Measurements from ENCODE around the gene SLC7A4. TPM values are rescaled to one million over a fixed set of nuclear protein-coding genes. Genes with fewer than 3 reads are reported as not detected.

The SLC7A4 gene
- total and polyA plus RNA-seq, 4 donors = 0.15 TPM; not detected in 3

DNA sequence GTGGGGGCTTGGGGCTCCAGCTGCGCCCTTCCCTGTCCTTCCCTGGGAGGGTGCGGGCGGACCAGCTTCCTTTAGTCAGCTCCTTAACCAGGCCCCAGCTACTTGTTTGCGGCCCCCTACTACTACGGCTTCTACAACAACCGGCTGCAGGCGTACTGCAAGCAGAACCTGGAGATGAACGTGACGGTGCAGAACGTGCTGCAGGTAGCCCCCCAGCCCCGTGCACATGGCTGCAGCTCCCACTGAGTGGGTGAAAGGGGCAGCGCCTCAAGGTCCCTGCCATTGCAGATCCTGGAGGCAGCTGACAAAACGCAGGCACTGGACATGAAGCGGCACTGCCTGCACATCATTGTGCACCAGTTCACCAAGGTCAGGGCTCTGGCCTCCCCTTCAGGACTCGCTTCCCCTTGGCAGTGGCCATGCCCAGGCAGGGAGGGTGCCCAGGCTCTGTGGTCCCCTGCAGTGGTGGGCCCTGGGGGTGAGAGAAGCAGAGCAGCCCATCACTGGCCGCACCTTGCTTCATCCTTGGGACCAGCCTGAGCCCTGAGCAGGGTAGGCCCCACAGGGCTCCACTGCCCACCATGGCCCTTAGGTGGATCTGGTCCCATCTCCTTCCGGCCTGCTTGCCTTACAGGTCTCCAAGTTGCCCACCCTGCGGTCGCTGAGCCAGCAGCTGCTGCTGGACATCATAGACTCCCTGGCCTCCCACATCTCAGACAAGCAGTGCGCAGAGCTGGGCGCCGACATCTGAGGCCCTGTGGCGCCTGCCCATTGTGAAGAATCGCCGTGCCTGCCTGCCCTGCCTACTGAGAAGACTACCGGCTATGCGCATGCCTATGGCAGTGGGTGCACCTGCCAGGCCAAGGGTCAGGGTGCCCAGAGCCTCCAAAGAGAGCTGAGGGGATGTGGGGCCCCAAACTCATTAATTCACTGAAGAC, 35.5 kb downstream of the SLC7A4 start:
- Histone ChIP-seq H3K36me3 (ENCODE audit: control insufficient read depth in 1 of 2, insufficient read depth in 2 of 2, low read length in 1 of 2) (peaks cover 0 to 2% of the 10 kb centered on the region in 2 donors), H3K4me1 (ENCODE audit: control insufficient read depth in 1 of 2, insufficient read depth in 2 of 2, low read length in 2 of 2) (no peaks in the 10 kb centered on the region), H3K27me3 (ENCODE audit: control insufficient read depth in 1 of 2, insufficient read depth in 2 of 2, low read length in 1 of 2) (no peaks in the 10 kb centered on the region), H3K27ac (ENCODE audit: low read depth in 1 of 2, low read length in 2 of 2) (no peak overlapping the region), H3K9me3 (ENCODE audit: control insufficient read depth, low read length) (no peaks in the 10 kb centered on the region), H3K4me3 (ENCODE audit: low read length in 2 of 2) (no peak overlapping the region)
- ATAC-seq (ENCODE audit: low FRiP score) (no peak), DNase-seq (no peak)
- intact Hi-C loops (cut with DNase I) = no loop called here
- WGBS, 2 donors = 88 to 89% methylated on average over 27 of the region's 27 CpGs

DNA sequence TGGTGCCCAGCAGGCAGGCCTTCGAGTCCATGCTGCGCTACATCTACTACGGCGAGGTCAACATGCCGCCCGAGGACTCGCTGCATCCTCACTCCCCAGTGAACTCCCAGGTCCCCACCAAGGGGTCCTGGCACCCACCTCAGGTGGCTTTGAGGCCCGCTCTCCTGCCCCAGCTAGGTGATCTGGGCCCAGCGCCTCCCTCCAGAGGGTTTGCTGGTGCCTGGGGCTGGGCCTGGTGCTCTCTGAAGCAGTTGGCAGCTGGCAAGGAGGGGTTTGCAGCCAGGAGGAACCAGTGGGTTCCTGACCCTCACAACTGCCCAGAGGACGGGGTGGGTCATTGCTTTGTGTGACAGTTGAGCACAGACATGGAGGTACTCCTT, 36.3 kb downstream of the SLC7A4 start:
- intact Hi-C loops (cut with DNase I) = no loop called here
- Histone ChIP-seq H3K9me3 (ENCODE audit: control insufficient read depth, low read length) (no peaks in the 10 kb centered on the region), H3K4me3 (ENCODE audit: low read length in 2 of 2) (no peak overlapping the region), H3K27ac (ENCODE audit: low read depth in 1 of 2, low read length in 2 of 2) (no peak overlapping the region), H3K27me3 (ENCODE audit: control insufficient read depth in 1 of 2, insufficient read depth in 2 of 2, low read length in 1 of 2) (no peaks in the 10 kb centered on the region), H3K4me1 (ENCODE audit: control insufficient read depth in 1 of 2, insufficient read depth in 2 of 2, low read length in 2 of 2) (no peaks in the 10 kb centered on the region), H3K36me3 (ENCODE audit: control insufficient read depth in 1 of 2, insufficient read depth in 2 of 2, low read length in 1 of 2) (peaks cover 0 to 4% of the 10 kb centered on the region in 2 donors)
- no peak for DNase-seq
- no peak for ATAC-seq (ENCODE audit: low FRiP score)
- WGBS, 2 donors = 93 to 95% methylated on average over 10 of the region's 10 CpGs

DNA sequence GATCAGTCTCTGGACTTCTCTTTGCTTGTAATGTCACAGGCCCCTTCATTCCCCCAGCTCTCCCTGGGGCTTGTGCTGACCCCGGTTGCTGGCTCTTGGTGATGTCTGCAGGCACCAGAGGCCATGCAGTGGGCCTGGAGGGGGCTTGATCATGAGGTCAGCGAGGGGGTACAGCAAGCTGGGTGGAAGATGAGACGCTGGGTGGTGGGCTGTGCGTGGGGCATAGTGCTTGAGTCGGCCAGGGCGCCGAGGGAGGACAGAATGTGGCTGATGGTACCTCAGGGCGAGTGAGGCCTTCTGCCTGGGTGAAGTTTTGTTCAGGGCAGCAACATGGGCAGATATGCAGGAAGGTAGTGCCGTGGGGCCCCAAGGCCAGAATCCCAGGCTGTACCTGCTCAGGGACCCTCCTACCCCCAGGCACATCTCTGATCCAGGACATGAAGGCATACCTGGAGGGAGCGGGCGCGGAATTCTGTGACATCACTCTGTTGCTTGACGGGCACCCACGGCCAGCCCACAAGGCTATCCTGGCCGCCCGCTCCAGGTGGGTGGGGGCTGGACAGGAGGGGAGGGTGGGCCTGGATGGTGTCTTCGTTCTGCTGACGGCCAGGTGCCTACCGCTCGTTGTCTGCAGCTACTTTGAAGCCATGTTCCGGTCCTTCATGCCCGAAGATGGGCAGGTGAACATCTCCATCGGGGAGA, 36.9 kb downstream of the SLC7A4 start:
- Histone ChIP-seq H3K4me3 (ENCODE audit: low read length in 2 of 2) (no peak overlapping the region), H3K36me3 (ENCODE audit: control insufficient read depth in 1 of 2, insufficient read depth in 2 of 2, low read length in 1 of 2) (peaks cover 0 to 4% of the 10 kb centered on the region in 2 donors), H3K27ac (ENCODE audit: low read depth in 1 of 2, low read length in 2 of 2) (no peak overlapping the region), H3K9me3 (ENCODE audit: control insufficient read depth, low read length) (no peaks in the 10 kb centered on the region), H3K4me1 (ENCODE audit: control insufficient read depth in 1 of 2, insufficient read depth in 2 of 2, low read length in 2 of 2) (no peaks in the 10 kb centered on the region), H3K27me3 (ENCODE audit: control insufficient read depth in 1 of 2, insufficient read depth in 2 of 2, low read length in 1 of 2) (no peaks in the 10 kb centered on the region)
- intact Hi-C loops (cut with DNase I) = no loop called here
- DNase-seq (no peak), ATAC-seq (ENCODE audit: low FRiP score) (no peak)
- 89 to 91% methylated on average over 21 to 23 of the region's 23 CpGs for WGBS, 2 donors

- intact Hi-C loops (cut with DNase I) = no loop called here
- Histone ChIP-seq H3K4me3 (ENCODE audit: low read length in 2 of 2) (no peak overlapping the region), H3K4me1 (ENCODE audit: control insufficient read depth in 1 of 2, insufficient read depth in 2 of 2, low read length in 2 of 2) (no peaks in the 10 kb centered on the region), H3K9me3 (ENCODE audit: control insufficient read depth, low read length) (no peaks in the 10 kb centered on the region), H3K27me3 (ENCODE audit: control insufficient read depth in 1 of 2, insufficient read depth in 2 of 2, low read length in 1 of 2) (no peaks in the 10 kb centered on the region), H3K36me3 (ENCODE audit: control insufficient read depth in 1 of 2, insufficient read depth in 2 of 2, low read length in 1 of 2) (peaks cover 0 to 4% of the 10 kb centered on the region in 2 donors), H3K27ac (ENCODE audit: low read depth in 1 of 2, low read length in 2 of 2) (no peak overlapping the region)
- DNase-seq (no peak), ATAC-seq (ENCODE audit: low FRiP score) (no peak)
- WGBS, 2 donors = 93 to 96% methylated on average over 9 to 10 of the region's 10 CpGs
Measured at GRCh38 chr22:20994902-20995241, 37.5 kb downstream of the SLC7A4 start.

DNA sequence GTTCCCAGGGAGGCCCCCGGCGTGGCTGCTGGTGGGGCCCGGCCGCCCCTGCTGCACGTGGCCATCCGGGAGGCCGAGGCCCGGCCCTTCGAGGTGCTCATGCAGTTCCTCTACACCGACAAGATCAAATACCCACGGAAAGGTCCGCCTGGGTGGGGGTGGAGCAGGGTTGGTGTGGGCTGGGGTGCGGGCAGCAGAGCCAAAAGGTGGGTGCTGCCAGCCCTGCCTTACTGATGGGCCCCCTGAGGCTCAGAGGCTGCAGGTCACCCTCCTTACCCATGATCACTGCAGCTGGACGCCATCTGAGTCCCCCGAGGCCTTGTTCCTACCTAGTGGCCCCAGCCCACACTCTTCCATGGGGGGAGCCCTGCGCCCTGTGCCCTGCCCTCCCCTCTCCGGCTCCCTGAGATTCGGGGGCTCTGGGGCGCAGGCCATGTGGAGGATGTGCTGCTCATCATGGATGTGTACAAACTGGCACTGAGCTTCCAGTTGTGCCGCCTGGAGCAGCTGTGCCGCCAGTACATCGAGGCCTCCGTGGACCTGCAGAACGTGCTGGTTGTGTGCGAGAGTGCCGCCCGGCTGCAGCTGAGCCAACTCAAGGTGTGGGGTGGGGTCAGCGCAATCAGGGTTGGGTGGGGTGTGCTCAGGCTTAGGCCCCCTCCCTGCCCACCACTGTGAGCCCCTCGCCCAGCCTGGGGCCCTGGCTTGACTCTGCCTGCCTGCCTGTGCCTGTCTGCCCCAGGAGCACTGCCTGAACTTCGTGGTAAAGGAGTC, 38.0 kb downstream of the SLC7A4 start:
- no peaks in the 10 kb centered on the region for H3K4me1 ChIP-seq (ENCODE audit: control insufficient read depth in 1 of 2, insufficient read depth in 2 of 2, low read length in 2 of 2)
- ATAC-seq (ENCODE audit: low FRiP score) (no peak), DNase-seq (no peak)
- H3K36me3 ChIP-seq (ENCODE audit: control insufficient read depth in 1 of 2, insufficient read depth in 2 of 2, low read length in 1 of 2) = peaks cover 0 to 4% of the 10 kb centered on the region in 2 donors
- intact Hi-C loops (cut with DNase I) = no loop called here
- H3K27me3 ChIP-seq (ENCODE audit: control insufficient read depth in 1 of 2, insufficient read depth in 2 of 2, low read length in 1 of 2) = no peaks in the 10 kb centered on the region
- 89 to 91% methylated on average over 29 to 30 of the region's 30 CpGs for WGBS, 2 donors
- no peaks in the 10 kb centered on the region for H3K9me3 ChIP-seq (ENCODE audit: control insufficient read depth, low read length)
- no peak overlapping the region for H3K4me3 ChIP-seq (ENCODE audit: low read length in 2 of 2)
- H3K27ac ChIP-seq (ENCODE audit: low read depth in 1 of 2, low read length in 2 of 2) = no peak overlapping the region

- no peaks in the 10 kb centered on the region for H3K4me1 ChIP-seq (ENCODE audit: control insufficient read depth in 1 of 2, insufficient read depth in 2 of 2, low read length in 2 of 2)
- WGBS, 2 donors = 91 to 95% methylated on average over 28 to 29 of the region's 29 CpGs
- no peak overlapping the region for H3K4me3 ChIP-seq (ENCODE audit: low read length in 2 of 2)
- intact Hi-C loops (cut with DNase I) = no loop called here
- peaks cover 0 to 4% of the 10 kb centered on the region in 2 donors for H3K36me3 ChIP-seq (ENCODE audit: control insufficient read depth in 1 of 2, insufficient read depth in 2 of 2, low read length in 1 of 2)
- ATAC-seq (ENCODE audit: low FRiP score) = no peak
- H3K27me3 ChIP-seq (ENCODE audit: control insufficient read depth in 1 of 2, insufficient read depth in 2 of 2, low read length in 1 of 2) = no peaks in the 10 kb centered on the region
- DNase-seq = no peak
- no peak overlapping the region for H3K27ac ChIP-seq (ENCODE audit: low read depth in 1 of 2, low read length in 2 of 2)
- H3K9me3 ChIP-seq (ENCODE audit: control insufficient read depth, low read length) = no peaks in the 10 kb centered on the region
Measured at GRCh38 chr22:20993304-20994127, 38.8 kb downstream of the SLC7A4 start.

GRCh38 chr22:20992456-20993303, 39.7 kb downstream of the SLC7A4 start:
- WGBS, 2 donors = 86% methylated on average over 21 of the region's 21 CpGs
- H3K36me3 ChIP-seq (ENCODE audit: control insufficient read depth in 1 of 2, insufficient read depth in 2 of 2, low read length in 1 of 2) = peaks cover 0 to 4% of the 10 kb centered on the region in 2 donors

More at GRCh38 chr22:20992456-20993303, 39.7 kb downstream of the SLC7A4 start:
- Histone ChIP-seq H3K9me3 (ENCODE audit: control insufficient read depth, low read length) (no peaks in the 10 kb centered on the region), H3K4me1 (ENCODE audit: control insufficient read depth in 1 of 2, insufficient read depth in 2 of 2, low read length in 2 of 2) (no peaks in the 10 kb centered on the region), H3K27ac (ENCODE audit: low read depth in 1 of 2, low read length in 2 of 2) (no peak overlapping the region), H3K27me3 (ENCODE audit: control insufficient read depth in 1 of 2, insufficient read depth in 2 of 2, low read length in 1 of 2) (no peaks in the 10 kb centered on the region), H3K4me3 (ENCODE audit: low read length in 2 of 2) (no peak overlapping the region)
- DNase-seq = no peak
- ATAC-seq (ENCODE audit: low FRiP score) = no peak
- intact Hi-C loops (cut with DNase I) = no loop called here

Measured in aorta (tissue), 5 donors.